ENCODE data around the gene TDRD9.

DNA sequence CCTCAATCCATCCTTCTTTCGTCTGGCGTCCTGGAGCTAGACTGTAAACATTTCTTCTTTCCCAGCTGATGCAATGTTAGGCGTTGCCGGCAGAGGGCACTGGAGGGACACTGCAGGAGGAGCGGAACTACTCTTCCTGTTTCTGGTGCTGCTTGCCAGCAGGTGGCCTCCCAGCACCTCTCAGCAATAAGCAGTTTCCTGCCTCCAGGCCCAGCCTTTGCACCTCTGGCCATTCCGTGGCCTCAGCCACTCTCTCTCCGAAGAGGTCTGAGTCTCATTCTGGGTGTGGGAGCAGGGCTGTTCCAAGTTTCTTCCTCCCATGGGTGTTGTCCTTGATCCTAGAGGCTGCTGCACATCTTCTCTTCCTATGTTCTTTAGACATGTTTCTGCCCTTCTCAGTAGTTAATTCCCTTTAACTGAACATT, 149.8 kb downstream of the TDRD9 start:
- TF ChIP-seq CTCF (IDR thresholded peaks at IDR 0.05): peak in 6 of 7 experiments; percentile 24 to 100 (median 99)
- TF ChIP-seq EP300 (IDR thresholded peaks at IDR 0.05): no peak

Data from stomach (tissue), 4 donors.